MM.1S (cell line): ENCODE data around the gene COX5A.

Experiments
- DNase-seq: peaks from one replicate; pipeline ENCODE4 v3.0.0-alpha.2; 2015
- H2AFZ ChIP-seq: fragments of 300-600 bp; sonication (generic); 2 replicates; pipeline ENCODE4 v1.6.0; 2016; ENCODE audit warnings: antibody characterized with exemption, low read length
- H3F3A ChIP-seq: fragments of 300-600 bp; sonication (generic); 2 replicates; pipeline ENCODE4 v1.6.1; 2016; ENCODE audit warnings: mild to moderate bottlenecking, antibody characterized with exemption, low read length, moderate library complexity, mixed read lengths; ENCODE audit not compliant: insufficient read depth
- H3K27ac ChIP-seq: fragments of 300-600 bp; sonication (generic); 2 replicates; pipeline ENCODE4 v1.5.1; 2016; ENCODE audit warnings: mild to moderate bottlenecking, low read length
- H3K27me3 ChIP-seq: fragments of 300-600 bp; sonication (generic); replicated peaks from 2 replicates; pipeline ENCODE4 v1.6.0; 2016; ENCODE audit warnings: low read length; ENCODE audit not compliant: insufficient read depth
- H3K36me3 ChIP-seq: fragments of 300-600 bp; sonication (generic); replicated peaks from 2 replicates; pipeline ENCODE4 v1.6.1; 2016; ENCODE audit warnings: mild to moderate bottlenecking, low read length, mixed read lengths; ENCODE audit not compliant: insufficient read depth
- H3K4me1 ChIP-seq: fragments of 300-600 bp; sonication (generic); 2 replicates; pipeline ENCODE4 v1.6.1; 2016; ENCODE audit warnings: low read length, mixed read lengths
- H3K4me2 ChIP-seq: fragments of 300-600 bp; sonication (generic); 2 replicates; pipeline ENCODE4 v1.6.0; 2016; ENCODE audit warnings: low read depth, low read length
- H3K4me3 ChIP-seq: fragments of 300-600 bp; sonication (generic); 2 replicates; pipeline ENCODE4 v1.5.1; 2016; ENCODE audit warnings: low read length, mixed read lengths
- H3K79me2 ChIP-seq: fragments of 300-600 bp; sonication (generic); 2 replicates; pipeline ENCODE4 v1.6.1; 2016; ENCODE audit warnings: mixed run types, low read length, mixed read lengths
- H3K9ac ChIP-seq: fragments of 300-600 bp; sonication (generic); 2 replicates; pipeline ENCODE4 v1.6.1; 2016; ENCODE audit warnings: low read length, mixed read lengths
- H3K9me2 ChIP-seq: fragments of 300-600 bp; sonication (generic); replicated peaks from 2 replicates; pipeline ENCODE4 v1.6.1; 2016; ENCODE audit warnings: mild to moderate bottlenecking, low read length, mixed read lengths; ENCODE audit not compliant: insufficient read depth
- H3K9me3 ChIP-seq: fragments of 300-600 bp; sonication (generic); replicated peaks from 2 replicates; pipeline ENCODE4 v1.6.1; 2016; ENCODE audit warnings: mild to moderate bottlenecking, low read length, mixed read lengths; ENCODE audit not compliant: insufficient read depth
- H4K20me1 ChIP-seq: fragments of 300-600 bp; sonication (generic); 2 replicates; pipeline ENCODE4 v1.6.1; 2016; ENCODE audit warnings: mild to moderate bottlenecking, low read length, moderate library complexity, mixed read lengths; ENCODE audit not compliant: insufficient read depth
- EZH2 ChIP-seq: fragments of 300-600 bp; sonication (generic); optimal IDR thresholded peaks from 2 replicates; pipeline ENCODE3; 2017; ENCODE audit warnings: low read depth, mild to moderate bottlenecking, antibody characterized with exemption, low read length, mixed read lengths
- EZH2phosphoT487 ChIP-seq: fragments of 300-600 bp; sonication (generic); IDR thresholded peaks from 2 replicates; pipeline ENCODE4 v1.6.1; 2018; ENCODE audit warnings: antibody characterized with exemption, low read length
- TF ChIP-seq, protein P1 (sequence below): fragments of 300-600 bp; sonication (generic); IDR thresholded peaks from 2 replicates; pipeline ENCODE4 v1.5.1; 2016; ENCODE audit warnings: antibody characterized with exemption, low read length, mixed read lengths

Gene COX5A

DNA sequence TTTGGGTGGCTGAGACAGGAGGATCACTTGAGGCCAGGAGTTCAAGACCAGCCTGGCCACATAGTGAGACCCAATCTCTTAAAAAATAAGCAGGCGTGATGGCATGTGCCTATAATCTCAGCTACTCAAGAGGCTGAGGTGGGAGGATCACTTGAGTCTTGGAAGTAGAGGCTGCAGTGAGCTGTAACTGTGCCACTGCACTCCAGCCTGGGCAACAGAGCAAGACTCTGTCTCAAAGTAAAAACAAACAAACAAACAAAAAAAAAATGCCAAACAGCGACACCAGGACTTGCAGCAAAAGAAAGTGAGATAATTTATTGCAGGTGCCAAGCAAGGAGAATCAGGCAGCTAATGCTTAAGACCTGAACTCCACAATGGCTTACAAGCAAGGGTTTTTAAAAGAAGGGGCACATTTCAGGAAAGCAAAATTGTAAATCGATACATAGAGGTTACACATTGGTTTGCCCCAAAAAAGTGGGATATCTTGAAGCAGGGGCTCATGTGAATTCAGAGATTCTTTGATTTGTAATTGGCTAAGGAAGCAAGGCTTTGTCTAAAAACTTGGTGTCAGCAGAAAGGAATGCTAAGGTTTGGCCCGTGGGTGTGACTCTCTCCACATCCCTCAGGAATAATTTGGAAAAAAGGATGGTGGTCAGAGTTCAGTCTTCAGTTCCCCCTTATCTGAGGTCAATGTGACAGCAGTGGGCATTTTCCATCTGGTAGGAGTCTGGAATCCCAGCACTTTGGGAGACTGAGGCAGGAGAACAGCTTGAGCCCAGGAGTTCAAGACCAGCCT, 53.2 kb downstream of the COX5A start:
- Histone ChIP-seq H3K36me3 (no peaks in the 10 kb centered on the region), H3K4me2 (peak overlapping the region; percentile 58; the same call in 1 of the 2 replicates), H3K9me2 (no peaks in the 10 kb centered on the region), H4K20me1 (no peaks in the 10 kb centered on the region), H3K79me2 (no peaks in the 10 kb centered on the region), H3K9me3 (no peaks in the 10 kb centered on the region), H3K27me3 (no peaks in the 10 kb centered on the region), H3K27ac (peak overlapping the region; percentile 72; the same call in 1 of the 2 replicates), H3F3A (peaks cover 15% of the 10 kb centered on the region), H3K9ac (no peak overlapping the region; the same call in 1 of the 2 replicates), H3K4me3 (no peak overlapping the region), H2AFZ (no peak overlapping the region; the same call in 1 of the 2 replicates), H3K4me1 (peaks cover 31% of the 10 kb centered on the region)
- TF ChIP-seq EZH2 (no peak), EZH2phosphoT487 (no peak)
- TF ChIP-seq, protein P1, sequence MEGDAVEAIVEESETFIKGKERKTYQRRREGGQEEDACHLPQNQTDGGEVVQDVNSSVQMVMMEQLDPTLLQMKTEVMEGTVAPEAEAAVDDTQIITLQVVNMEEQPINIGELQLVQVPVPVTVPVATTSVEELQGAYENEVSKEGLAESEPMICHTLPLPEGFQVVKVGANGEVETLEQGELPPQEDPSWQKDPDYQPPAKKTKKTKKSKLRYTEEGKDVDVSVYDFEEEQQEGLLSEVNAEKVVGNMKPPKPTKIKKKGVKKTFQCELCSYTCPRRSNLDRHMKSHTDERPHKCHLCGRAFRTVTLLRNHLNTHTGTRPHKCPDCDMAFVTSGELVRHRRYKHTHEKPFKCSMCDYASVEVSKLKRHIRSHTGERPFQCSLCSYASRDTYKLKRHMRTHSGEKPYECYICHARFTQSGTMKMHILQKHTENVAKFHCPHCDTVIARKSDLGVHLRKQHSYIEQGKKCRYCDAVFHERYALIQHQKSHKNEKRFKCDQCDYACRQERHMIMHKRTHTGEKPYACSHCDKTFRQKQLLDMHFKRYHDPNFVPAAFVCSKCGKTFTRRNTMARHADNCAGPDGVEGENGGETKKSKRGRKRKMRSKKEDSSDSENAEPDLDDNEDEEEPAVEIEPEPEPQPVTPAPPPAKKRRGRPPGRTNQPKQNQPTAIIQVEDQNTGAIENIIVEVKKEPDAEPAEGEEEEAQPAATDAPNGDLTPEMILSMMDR: no peak
- DNase-seq: no peak

DNA sequence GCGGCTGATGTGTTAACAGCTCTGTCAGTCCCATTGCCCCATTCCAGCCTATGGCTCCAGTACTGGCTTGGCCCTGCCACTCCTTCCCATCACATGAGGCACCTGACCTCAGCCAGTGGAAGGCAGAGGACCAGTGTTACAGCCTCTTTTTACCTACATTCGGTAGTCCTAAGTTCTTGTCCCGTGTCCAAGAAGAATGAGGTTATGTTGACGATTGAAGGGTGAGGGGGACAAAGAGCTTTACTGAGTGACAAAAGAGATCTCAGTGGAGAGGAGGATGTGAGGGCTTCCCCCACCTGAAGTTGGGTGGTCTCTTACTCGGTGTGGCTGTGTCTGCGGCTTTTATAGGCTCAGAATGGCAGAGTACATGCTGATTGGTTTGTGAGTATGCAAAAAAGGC, 55.3 kb downstream of the COX5A start:
- TF ChIP-seq EZH2: no peak
- TF ChIP-seq, protein P1: no peak
- TF ChIP-seq EZH2phosphoT487: no peak
- no peak for DNase-seq
- Histone ChIP-seq H4K20me1 (no peaks in the 10 kb centered on the region), H3K4me3 (no peak overlapping the region), H3K4me1 (peaks cover 27% of the 10 kb centered on the region), H3K4me2 (no peak overlapping the region), H3K79me2 (no peaks in the 10 kb centered on the region), H3K27ac (no peak overlapping the region), H3K9ac (no peak overlapping the region), H3K36me3 (no peaks in the 10 kb centered on the region), H2AFZ (no peak overlapping the region), H3K27me3 (no peaks in the 10 kb centered on the region), H3K9me3 (no peaks in the 10 kb centered on the region), H3F3A (peaks cover 15% of the 10 kb centered on the region), H3K9me2 (no peaks in the 10 kb centered on the region)

DNA sequence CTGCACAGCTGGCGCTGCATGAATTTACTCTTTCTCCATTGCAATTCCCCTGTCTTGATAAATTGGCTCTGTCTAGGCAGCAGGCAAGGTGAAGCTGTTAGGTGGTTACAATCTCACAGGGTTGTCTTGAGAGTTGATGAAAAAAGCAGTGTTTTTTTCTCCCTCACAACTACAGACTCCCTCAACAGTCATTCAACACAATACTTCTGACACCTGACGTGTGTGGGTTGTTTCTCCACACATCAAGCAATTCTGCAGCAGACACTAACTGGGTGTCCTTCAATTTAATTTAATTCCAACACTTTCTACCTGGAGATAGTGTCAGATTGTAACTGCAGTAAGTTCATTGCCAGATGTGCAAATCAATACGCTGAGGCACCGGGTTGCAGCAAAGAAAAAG, 59.6 kb downstream of the COX5A start:
- Histone ChIP-seq H3K27me3 (no peaks in the 10 kb centered on the region), H3K79me2 (no peaks in the 10 kb centered on the region), H3K9ac (no peak overlapping the region), H3K4me3 (no peak overlapping the region), H3K27ac (no peak overlapping the region), H3K4me1 (peaks cover 12% of the 10 kb centered on the region), H3K36me3 (no peaks in the 10 kb centered on the region), H3F3A (peaks cover 1% of the 10 kb centered on the region; the same call in 1 of the 2 replicates), H3K9me3 (no peaks in the 10 kb centered on the region), H3K4me2 (no peak overlapping the region), H3K9me2 (no peaks in the 10 kb centered on the region), H4K20me1 (no peaks in the 10 kb centered on the region), H2AFZ (no peak overlapping the region)
- DNase-seq: no peak
- TF ChIP-seq EZH2phosphoT487: no peak
- TF ChIP-seq, protein P1: no peak
- TF ChIP-seq EZH2: no peak
